Spleen (tissue), 11 donors: ENCODE measurements around the gene STAP2. TPM values are rescaled to one million over a fixed set of nuclear protein-coding genes. Genes with fewer than 3 reads are reported as not detected.

Experiments
- DNase-seq: peaks from one replicate; pipeline ENCODE4 v3.0.0-alpha.2; 2020
- H3K27ac ChIP-seq, 8 donors: fragments of 200-600 bp; sonication (generic) in 7 of 8; 1 replicate in 4 of 8; 2 replicates in 4 of 8; pipeline versions ENCODE4 v1.5.0 to v1.8.0; 2016 to 2021; ENCODE audit warnings: inconsistent platforms in 4 of 8, mild to moderate bottlenecking in 4 of 8, moderate library complexity in 1 of 8
- H3K27me3 ChIP-seq, 7 donors: fragments of 200-600 bp; sonication (generic) in 6 of 7; replicated peaks in 1 of 7; 1 replicate in 4 of 7; 2 replicates in 3 of 7; pipeline versions ENCODE4 v1.5.0 to v1.8.0; 2016 to 2021; ENCODE audit warnings: inconsistent platforms in 3 of 7, mild to moderate bottlenecking in 1 of 7
- H3K36me3 ChIP-seq, 6 donors: fragments of 200-600 bp; sonication (generic) in 5 of 6; 1 replicate in 4 of 6; 2 replicates in 2 of 6; pipeline versions ENCODE4 v1.5.0 to v1.8.0; 2016 to 2021; ENCODE audit warnings: inconsistent platforms in 2 of 6
- H3K4me1 ChIP-seq, 6 donors: fragments of 200-600 bp; sonication (generic) in 5 of 6; 1 replicate in 3 of 6; 2 replicates in 3 of 6; pipeline versions ENCODE4 v1.5.0 to v1.8.0; 2016 to 2021; ENCODE audit warnings: inconsistent platforms in 3 of 6
- H3K4me3 ChIP-seq, 8 donors: fragments of 200-600 bp; sonication (generic) in 7 of 8; 1 replicate in 4 of 8; 2 replicates in 4 of 8; pipeline versions ENCODE4 v1.5.0 to v1.8.0; 2016 to 2021; ENCODE audit warnings: inconsistent platforms in 4 of 8, mild to moderate bottlenecking in 4 of 8, moderate library complexity in 2 of 8
- H3K9me3 ChIP-seq, 8 donors: fragments of 200-600 bp; sonication (generic) in 7 of 8; 1 replicate in 4 of 8; 2 replicates in 4 of 8; pipeline versions ENCODE4 v1.5.0 to v1.8.0; 2016 to 2021; ENCODE audit warnings: inconsistent platforms in 4 of 8
- POLR2A ChIP-seq, 3 donors: fragments of 450-650 bp; IDR thresholded peaks; one replicate each; pipeline ENCODE4 v1.5.1; 2017; ENCODE audit warnings: antibody characterized with exemption in 3 of 3, mild to moderate bottlenecking in 1 of 3
- POLR2AphosphoS5 ChIP-seq, 3 donors: sonication (generic); formaldehyde crosslinking; IDR thresholded peaks; one replicate each; pipeline ENCODE4 v1.5.1; 2017; ENCODE audit warnings: antibody characterized with exemption in 3 of 3
- WGBS, 5 donors: extraction: QIAGEN DNeasy Blood & Tissue Kit in 3 of 5; methylation state at CpG; one replicate each; pipeline versions ENCODE4 v1.1.5 to v1.1.7; 2013 to 2018; 5-methylcytosine and 5-hydroxymethylcytosine counted together
- intact Hi-C: fragments of 100-400 bp; cut with DNase I; formaldehyde crosslinking; loops from one replicate; pipeline ENCODE4 v1.15.0; 2023; ENCODE audit warnings: low total_unique reads
- polyA plus RNA-seq, 3 donors: library from polyadenylated mRNA; stranded (reverse); fragments of 200-250 nt; gene quantifications; one replicate each; pipeline ENCODE4 v1.2.1, GENCODE V29; 2013
- total RNA-seq, 7 donors: library from RNA; depleted of rRNA in 3 of 7; stranded (reverse); fragments of >200 nt in 3 of 7; fragmentation: NEBNext Ultra II Directional in 4 of 7; extraction: Animal tissue kit (Norgen Biotek cat#: 25700) in 4 of 7; gene quantifications; one replicate each; pipeline versions ENCODE4 v1.1.0 to v1.2.1, GENCODE V29; 2016 to 2021
- TF ChIP-seq, protein P1 (sequence below), 11 experiments: fragments of 200-600 bp in 7 of 11; fragments of 450-650 bp in 4 of 11; sonication (generic) in 4 of 11; IDR thresholded peaks in 8 of 11; conservative IDR thresholded peaks in 3 of 11; 1 replicate in 7 of 11; 2 replicates in 4 of 11; pipeline versions ENCODE4 v1.4.0 to v1.8.0; 2016 to 2021; ENCODE audit warnings: antibody characterized with exemption in 11 of 11, inconsistent platforms in 4 of 11, mild to moderate bottlenecking in 1 of 11
- donor health status: healthy with polysubstance abuse.
- donor health status: DM: no; HTN: no; CAD: no; lungs with moderate emphysema.
- donor health status: DM: no; HTN: no; CAD: no.
- donor health status: Bipolar disorder and iron deficiency.
- donor health status: healthy.
- donor health status: DM: no; HTN: no; CAD: no.
- donor health status: DM: yes; HTN: yes; CAD: no.

Gene STAP2
- total and polyA plus RNA-seq, 10 donors = 0.79 to 5.1 (median 2.1) TPM; not detected in 1

DNA sequence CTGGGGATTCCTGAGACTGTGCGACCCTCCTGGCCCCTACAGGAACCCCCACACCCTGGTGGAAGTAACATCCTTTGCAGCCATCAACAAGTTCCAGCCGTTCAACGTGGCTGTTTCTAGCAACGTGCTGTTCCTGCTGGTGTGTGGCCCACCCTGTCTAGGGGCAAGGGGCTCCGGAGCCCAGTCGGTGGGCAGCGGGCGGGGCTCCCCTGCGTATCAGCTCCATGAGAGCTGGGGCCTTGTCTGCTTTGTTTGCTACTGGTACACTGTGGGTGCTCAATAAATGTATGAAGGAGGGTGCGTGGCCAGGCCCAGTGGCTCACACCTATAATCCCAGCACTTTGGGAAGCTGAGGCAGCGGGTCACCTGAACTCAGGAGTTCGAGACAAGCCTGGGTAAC lies 15.7 kb upstream of the STAP2 start:
- TF ChIP-seq, protein P1, sequence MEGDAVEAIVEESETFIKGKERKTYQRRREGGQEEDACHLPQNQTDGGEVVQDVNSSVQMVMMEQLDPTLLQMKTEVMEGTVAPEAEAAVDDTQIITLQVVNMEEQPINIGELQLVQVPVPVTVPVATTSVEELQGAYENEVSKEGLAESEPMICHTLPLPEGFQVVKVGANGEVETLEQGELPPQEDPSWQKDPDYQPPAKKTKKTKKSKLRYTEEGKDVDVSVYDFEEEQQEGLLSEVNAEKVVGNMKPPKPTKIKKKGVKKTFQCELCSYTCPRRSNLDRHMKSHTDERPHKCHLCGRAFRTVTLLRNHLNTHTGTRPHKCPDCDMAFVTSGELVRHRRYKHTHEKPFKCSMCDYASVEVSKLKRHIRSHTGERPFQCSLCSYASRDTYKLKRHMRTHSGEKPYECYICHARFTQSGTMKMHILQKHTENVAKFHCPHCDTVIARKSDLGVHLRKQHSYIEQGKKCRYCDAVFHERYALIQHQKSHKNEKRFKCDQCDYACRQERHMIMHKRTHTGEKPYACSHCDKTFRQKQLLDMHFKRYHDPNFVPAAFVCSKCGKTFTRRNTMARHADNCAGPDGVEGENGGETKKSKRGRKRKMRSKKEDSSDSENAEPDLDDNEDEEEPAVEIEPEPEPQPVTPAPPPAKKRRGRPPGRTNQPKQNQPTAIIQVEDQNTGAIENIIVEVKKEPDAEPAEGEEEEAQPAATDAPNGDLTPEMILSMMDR (IDR thresholded peaks at IDR 0.05 in 8 of 11, conservative IDR thresholded peaks at IDR 0.05 in 3 of 11) = no peak
- no peak for TF ChIP-seq POLR2A (IDR thresholded peaks at IDR 0.05)
- TF ChIP-seq POLR2AphosphoS5 (IDR thresholded peaks at IDR 0.05) = peak in 1 of 3 donors; percentile 39
- Histone ChIP-seq H3K36me3 (peaks cover 0 to 69% (median 15%) of the 10 kb centered on the region in 6 donors), H3K4me3 (no peak overlapping the region), H3K4me1 (peaks cover 0 to 12% (median 0%) of the 10 kb centered on the region in 6 donors), H3K27ac (no peak overlapping the region), H3K27me3 (peaks cover 0 to 15% (median 0%) of the 10 kb centered on the region in 7 donors), H3K9me3 (no peaks in the 10 kb centered on the region)
- WGBS, 5 donors = 86 to 94% (median 90%) methylated on average over 4 to 12 of the region's 12 CpGs
- intact Hi-C loops = loop anchor here (5.0 kb wide), 1 partner anchor 87 kb away; no protein-coding TSS in a partner anchor
- no peak for DNase-seq

DNA sequence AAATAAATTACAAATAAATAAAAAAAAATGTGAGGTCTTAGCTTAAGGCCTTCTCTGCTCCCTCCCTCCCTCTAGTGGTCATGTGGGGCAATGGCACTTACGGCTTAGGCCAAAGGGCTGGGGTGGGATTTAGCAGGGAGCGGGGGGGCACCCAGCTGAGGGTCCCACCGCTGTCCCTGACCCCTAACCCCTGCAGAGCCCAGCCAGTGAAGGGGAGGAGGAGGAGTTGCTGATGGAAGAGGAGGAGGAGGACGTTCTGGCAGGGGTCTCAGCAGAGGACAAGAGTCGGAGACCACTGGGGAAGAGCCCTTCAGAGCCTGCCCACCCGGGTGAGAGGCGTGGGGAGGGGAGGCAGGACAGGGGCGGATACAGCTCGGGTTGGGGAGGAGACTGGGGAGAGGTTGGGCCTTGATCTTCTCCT lies 14.1 kb upstream of the STAP2 start:
- Histone ChIP-seq H3K4me3 (no peak overlapping the region), H3K27me3 (peaks cover 0 to 24% (median 0%) of the 10 kb centered on the region in 7 donors), H3K36me3 (peaks cover 0 to 60% (median 3%) of the 10 kb centered on the region in 6 donors), H3K9me3 (no peaks in the 10 kb centered on the region), H3K4me1 (peaks cover 0 to 15% (median 1%) of the 10 kb centered on the region in 6 donors), H3K27ac (no peak overlapping the region)
- DNase-seq = peak; percentile 79
- TF ChIP-seq, protein P1 (IDR thresholded peaks at IDR 0.05 in 8 of 11, conservative IDR thresholded peaks at IDR 0.05 in 3 of 11) = peak; percentile 64 to 95 (median 88)
- no peak for TF ChIP-seq POLR2A (IDR thresholded peaks at IDR 0.05)
- TF ChIP-seq POLR2AphosphoS5 (IDR thresholded peaks at IDR 0.05) = peak in 2 of 3 donors; percentile 12 to 42
- intact Hi-C loops = loop anchor here (5.0 kb wide), 1 partner anchor 85 kb away; no protein-coding TSS in a partner anchor
- 35 to 56% (median 41%) methylated on average over 9 of the region's 9 CpGs for WGBS, 5 donors

DNA sequence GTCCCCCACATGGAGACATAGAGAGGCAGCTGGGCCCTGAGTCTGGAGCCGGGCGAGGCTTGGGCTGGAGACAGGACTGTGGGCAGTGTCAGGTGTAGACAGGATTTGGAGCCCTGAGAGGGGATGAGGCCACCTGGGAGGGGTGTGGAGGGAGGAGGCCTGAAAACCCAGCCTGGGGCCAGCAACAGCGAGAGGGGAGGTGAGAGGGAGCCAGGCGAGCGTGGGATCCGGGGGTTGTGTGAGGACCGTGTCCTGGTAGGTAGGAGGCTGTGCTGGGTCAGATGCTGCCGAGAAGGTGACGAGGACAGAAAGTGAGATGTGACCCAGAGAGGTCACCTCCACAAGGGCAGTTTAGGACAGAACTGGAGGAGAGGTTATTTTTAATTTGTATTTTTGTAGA lies 12.1 kb upstream of the STAP2 start:
- no peak for DNase-seq
- WGBS, 5 donors = 94 to 98% (median 95%) methylated on average over 9 of the region's 9 CpGs
- intact Hi-C loops = loop anchor here (5.0 kb wide), 1 partner anchor 83 kb away; no protein-coding TSS in a partner anchor
- Histone ChIP-seq H3K4me3 (no peak overlapping the region), H3K27me3 (peaks cover 0 to 36% (median 0%) of the 10 kb centered on the region in 7 donors), H3K27ac (no peak overlapping the region), H3K9me3 (no peaks in the 10 kb centered on the region), H3K36me3 (peaks cover 0 to 53% (median 0%) of the 10 kb centered on the region in 6 donors), H3K4me1 (peaks cover 0 to 34% (median 4%) of the 10 kb centered on the region in 6 donors)
- TF ChIP-seq POLR2AphosphoS5 (IDR thresholded peaks at IDR 0.05) (no peak), POLR2A (IDR thresholded peaks at IDR 0.05) (no peak)

DNA sequence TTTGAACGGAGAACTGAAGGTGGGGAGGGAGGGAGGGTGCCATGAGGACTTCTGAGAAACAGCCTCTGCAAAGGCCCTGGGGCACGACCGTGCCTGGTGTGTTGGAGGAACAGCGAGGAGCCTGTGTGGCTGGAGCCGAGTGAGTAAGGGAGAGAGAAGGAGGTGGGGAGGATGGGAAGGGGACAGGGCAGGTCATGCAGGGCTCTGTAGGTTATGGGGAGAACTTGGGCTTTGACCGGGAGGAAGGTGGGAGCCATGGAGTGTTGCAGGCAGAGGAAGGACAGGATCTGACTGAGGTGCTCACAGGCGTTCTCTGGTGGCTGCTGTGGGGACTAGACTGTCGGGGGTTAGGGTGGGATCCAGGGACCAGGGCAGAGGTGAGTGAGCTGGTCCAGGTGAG lies 11.5 kb upstream of the STAP2 start:
- H3K27me3 ChIP-seq = peaks cover 0 to 42% (median 0%) of the 10 kb centered on the region in 7 donors
- no peak for TF ChIP-seq POLR2AphosphoS5 (IDR thresholded peaks at IDR 0.05)
- TF ChIP-seq, protein P1 (IDR thresholded peaks at IDR 0.05 in 8 of 11, conservative IDR thresholded peaks at IDR 0.05 in 3 of 11) = no peak
- TF ChIP-seq POLR2A (IDR thresholded peaks at IDR 0.05) = no peak

More for the DNA sequence above, 11.5 kb upstream of the STAP2 start:
- 81 to 94% (median 88%) methylated on average over 8 of the region's 8 CpGs for WGBS, 5 donors
- no peaks in the 10 kb centered on the region for H3K9me3 ChIP-seq
- no peak for DNase-seq
- no peak overlapping the region for H3K4me3 ChIP-seq
- H3K27ac ChIP-seq = no peak overlapping the region
- intact Hi-C loops = loop anchor here (5.0 kb wide), 1 partner anchor 83 kb away; no protein-coding TSS in a partner anchor
- H3K4me1 ChIP-seq = peaks cover 0 to 40% (median 7%) of the 10 kb centered on the region in 6 donors
- H3K36me3 ChIP-seq = peaks cover 0 to 53% (median 0%) of the 10 kb centered on the region in 6 donors
